GM19351 (cell line): Measurements from ENCODE around the gene NOSTRIN.
"Not testable (repeated sequence)": the region's sequence is repeated elsewhere in the genome, so short reads cannot be mapped to it uniquely, and the experiment has no call there.

Experiments
- ATAC-seq: cut with Tn5 transposase; IDR thresholded peaks from one replicate; pipeline ENCODE4 v1.9.1; 2021; ENCODE audit warnings: mild to moderate bottlenecking, moderate library complexity; ENCODE audit not compliant: unreplicated experiment

NOSTRIN gene, protein sequence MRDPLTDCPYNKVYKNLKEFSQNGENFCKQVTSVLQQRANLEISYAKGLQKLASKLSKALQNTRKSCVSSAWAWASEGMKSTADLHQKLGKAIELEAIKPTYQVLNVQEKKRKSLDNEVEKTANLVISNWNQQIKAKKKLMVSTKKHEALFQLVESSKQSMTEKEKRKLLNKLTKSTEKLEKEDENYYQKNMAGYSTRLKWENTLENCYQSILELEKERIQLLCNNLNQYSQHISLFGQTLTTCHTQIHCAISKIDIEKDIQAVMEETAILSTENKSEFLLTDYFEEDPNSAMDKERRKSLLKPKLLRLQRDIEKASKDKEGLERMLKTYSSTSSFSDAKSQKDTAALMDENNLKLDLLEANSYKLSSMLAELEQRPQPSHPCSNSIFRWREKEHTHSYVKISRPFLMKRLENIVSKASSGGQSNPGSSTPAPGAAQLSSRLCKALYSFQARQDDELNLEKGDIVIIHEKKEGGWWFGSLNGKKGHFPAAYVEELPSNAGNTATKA

GRCh38 chr2:168801961-168802858 is at the start of gene NOSTRIN:
NOSTRIN (plus strand) TSS chr2:168802637; CDS start chr2:168802647, 10 bp downstream.
- ATAC-seq, result no peak

DNA sequence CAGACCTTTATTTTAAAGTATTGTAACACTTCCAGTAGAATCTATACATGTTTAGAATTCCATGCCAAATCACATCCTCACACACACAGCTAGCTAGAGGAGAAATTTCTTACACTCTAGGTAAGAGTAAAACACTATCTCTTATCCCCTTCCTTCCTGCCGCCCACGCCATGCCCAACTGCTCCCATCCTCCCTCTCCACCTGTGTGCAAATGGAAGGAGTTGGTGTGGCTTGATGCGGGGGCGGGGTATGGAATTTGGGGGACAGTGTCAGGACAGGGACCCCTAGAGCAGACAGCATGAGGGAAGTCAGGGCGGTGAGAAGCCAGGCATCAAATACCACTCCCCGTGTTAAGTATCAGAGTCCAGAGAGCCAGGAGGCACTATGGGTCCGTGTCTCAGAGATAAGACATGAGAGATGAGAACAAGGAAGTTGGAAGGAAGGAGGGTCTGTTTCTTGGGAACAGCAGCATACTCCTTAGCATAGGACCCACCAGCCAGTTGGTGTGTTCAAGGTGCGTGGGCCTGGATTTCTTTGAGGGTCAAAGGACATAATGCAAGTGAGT is 48.6 kb upstream of the NOSTRIN start:
- no peak for ATAC-seq

GRCh38 chr2:168757223-168757622 is 45.2 kb upstream of the NOSTRIN start:
- ATAC-seq, result peak; percentile 58

- ATAC-seq, result peak; percentile 88
Measured at GRCh38 chr2:168758970-168759820, 43.2 kb upstream of the NOSTRIN start.

GRCh38 chr2:168765401-168765800 is 37.0 kb upstream of the NOSTRIN start:
- ATAC-seq, result no peak

GRCh38 chr2:168766600-168766999 is 35.8 kb upstream of the NOSTRIN start:
- no peak for ATAC-seq

DNA sequence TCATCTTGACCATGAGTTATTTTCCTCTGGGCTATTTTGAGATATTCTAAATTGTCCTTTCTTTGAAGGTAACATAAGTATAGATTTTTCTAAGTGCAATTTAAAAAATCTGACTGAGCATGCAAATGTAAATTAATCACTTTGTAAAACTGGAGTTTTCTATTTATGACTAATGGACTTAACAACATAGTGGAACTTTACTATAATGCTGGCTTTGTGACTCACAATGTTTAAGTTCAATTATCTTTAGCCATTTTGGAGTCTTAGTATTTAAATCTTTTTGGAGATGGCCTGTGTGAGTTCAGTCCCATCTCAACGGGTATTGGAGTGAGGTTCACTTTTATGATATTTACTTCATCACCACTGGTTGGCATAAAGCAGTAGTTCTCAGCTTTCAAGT is 35.2 kb upstream of the NOSTRIN start:
- no peak for ATAC-seq

DNA sequence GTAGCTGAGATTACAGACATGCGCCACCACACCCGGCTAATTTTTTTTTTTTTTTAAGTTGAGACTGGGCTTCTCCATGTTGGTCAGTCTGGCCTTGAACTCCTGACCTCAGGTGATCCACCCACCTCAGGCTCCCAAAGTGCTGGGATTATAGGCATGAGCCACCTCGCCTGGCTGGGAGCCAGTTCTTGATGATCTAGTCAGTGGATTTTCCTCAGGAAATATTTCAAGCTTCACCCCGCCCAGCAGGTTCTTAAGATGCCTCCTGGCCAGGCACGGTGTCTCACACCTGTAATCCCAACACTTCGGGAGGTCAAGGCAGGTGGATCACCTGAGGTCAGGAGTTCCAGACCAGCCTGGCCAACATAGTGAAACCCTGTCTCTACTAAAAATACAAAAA is 34.1 kb upstream of the NOSTRIN start:
- not testable (repeated sequence) for ATAC-seq

GRCh38 chr2:168770796-168771195 is 31.6 kb upstream of the NOSTRIN start:
- ATAC-seq, result no peak

GRCh38 chr2:168772704-168773103 is 29.7 kb upstream of the NOSTRIN start:
- ATAC-seq, result no peak

GRCh38 chr2:168773128-168773527 is 29.3 kb upstream of the NOSTRIN start:
- ATAC-seq, result no peak

DNA sequence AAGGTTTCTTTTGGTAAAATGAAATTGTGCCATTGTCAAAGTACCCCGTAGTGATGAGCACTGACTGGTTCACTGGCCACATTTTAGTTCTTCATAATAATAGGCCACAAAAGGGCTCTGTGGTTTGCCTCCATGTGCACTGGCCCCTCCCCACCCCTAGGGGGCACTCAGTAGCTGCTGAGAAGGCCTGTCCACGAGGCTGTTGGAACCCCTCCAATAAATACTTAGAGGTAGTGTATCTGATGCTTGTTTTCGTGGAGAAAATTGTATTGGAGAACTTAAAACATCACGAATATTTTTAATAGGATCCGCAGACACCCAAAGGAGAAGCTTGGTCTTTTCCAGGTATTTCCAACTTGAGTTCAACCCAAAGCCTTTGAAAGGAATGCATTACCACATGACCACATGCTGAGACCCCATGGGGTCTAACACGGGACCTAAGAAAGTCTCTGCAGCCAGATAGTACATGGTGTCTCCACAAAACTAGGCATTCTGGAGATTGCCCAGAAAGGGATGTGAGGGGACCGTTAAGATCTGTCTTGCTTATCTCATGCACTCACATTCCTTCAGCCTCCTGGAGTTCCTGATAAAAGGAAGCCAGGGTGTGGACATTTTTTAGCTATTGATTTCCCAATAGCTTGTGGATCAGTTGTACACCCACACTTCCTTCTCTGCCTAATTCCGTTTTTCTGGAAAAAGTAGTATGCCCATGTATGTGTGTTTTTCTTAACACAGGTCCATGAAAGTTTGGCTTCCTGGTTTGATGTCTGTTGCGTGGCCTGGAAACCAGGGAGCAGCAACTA is 28.5 kb upstream of the NOSTRIN start:
- ATAC-seq, result peak; percentile 88

GRCh38 chr2:168775837-168776236 is 26.6 kb upstream of the NOSTRIN start:
- ATAC-seq, result no peak

DNA sequence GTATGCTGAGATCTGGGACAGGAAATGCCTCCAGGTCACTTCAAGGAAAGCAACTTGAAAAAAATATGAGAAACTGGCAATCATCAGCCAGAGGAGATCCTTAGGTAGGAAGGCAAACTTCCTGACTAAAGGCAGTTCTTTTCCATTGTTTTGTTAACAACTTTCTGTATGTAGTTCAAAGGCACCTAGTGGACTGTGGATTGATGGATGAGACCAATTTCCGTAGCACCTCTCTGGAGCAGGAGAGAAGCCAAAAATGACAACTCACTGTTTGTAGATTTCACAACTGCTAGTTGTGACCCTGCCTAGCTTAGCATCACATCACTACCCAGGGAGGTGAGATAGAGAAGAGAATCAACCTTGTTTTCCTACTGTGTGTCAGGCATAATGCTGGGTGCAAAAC is 21.8 kb upstream of the NOSTRIN start:
- ATAC-seq, result no peak

- ATAC-seq, result no peak
Measured at GRCh38 chr2:168781191-168781817, 21.1 kb upstream of the NOSTRIN start.

DNA sequence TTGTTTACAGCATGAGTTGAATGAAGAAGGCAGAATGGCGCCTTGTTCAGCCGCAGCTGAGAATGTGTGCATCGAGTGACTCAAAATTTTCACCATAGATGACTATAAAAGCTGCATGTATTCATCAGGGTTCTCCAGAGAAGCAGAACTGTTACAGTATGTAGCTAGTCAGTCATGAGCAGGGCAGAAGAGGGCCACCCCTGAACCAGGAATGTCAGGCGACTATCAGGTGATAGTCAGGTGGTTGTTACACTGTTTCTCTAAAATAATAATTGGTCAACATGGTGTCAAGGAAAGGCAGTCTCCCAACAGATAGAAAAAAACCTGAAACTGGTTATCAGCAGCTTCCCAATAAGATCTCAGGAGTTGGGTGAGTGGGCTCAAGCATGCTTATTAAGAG is 20.2 kb upstream of the NOSTRIN start:
- ATAC-seq, result no peak

DNA sequence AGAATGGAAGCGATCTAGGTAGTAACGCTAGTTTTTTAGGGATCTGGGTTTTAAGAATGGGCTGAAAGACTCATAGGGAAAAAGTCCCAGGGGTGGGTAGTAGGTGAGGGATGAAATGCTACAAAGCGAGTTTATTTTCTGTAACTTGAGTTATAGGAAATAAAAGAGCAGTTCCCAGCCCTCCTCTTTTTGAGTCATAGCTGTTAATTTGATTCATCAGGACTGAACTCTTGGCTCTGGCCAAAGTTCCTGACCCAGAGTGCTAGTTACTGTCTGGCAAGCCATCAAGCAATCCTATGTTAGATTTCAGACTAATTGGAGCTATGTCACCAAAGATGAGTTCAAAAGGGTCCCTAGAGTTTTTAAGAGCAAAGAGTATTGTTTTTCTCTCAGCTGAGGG is 17.4 kb upstream of the NOSTRIN start:
- no peak for ATAC-seq

DNA sequence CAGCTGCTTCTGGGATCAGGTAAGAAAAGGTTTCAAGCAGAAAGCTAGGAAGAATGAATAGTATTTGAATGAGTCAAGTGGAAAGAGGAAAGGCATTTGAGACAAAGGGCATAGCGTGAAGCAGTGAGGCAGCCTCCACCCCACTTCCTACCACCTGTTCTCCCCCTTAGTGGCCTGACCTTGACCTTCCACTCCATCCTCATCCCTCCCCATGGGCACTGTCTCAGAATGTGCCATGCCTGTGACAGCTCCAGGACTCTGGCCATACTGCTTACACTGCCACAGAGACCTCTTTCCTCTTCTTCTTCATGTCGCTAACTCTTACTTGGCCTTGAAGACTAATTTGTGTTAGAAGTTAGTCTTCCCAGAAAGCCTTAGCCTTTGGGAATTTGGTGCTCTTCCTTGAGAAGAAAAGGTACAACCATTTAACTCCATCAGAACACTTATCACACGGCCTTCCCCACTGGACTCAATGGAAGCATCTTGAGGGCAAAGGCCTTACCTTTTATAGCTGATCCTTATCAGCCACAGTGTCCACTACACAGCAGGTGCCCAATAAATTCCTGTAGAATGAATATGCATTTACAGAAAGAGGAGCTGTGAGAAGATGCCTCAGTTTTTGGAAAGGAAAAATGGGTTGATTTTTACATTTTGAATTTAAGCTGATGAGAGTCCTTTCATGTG is 15.2 kb upstream of the NOSTRIN start:
- ATAC-seq, result no peak
